Liver (tissue), 9 donors: ENCODE measurements around the gene NDST1. TPM values are rescaled to one million over a fixed set of nuclear protein-coding genes. Genes with fewer than 3 reads are reported as not detected.

Experiments used
- DNase-seq: peaks from one replicate; pipeline ENCODE4 v3.0.0-alpha.2; 2017; ENCODE audit warnings: low spot score
- H3K27ac ChIP-seq, 2 donors: one replicate each; pipeline ENCODE4 v1.7.0; 2013; ENCODE audit warnings: inconsistent platforms in 2 of 2, low read length in 2 of 2, control low read depth in 1 of 2, low read depth in 1 of 2, mild to moderate bottlenecking in 1 of 2
- H3K27me3 ChIP-seq, 4 donors: one replicate each; pipeline versions ENCODE4 v1.6.1 to v1.7.0; 2013; ENCODE audit warnings: low read length in 3 of 4, inconsistent platforms in 1 of 4, mild to moderate bottlenecking in 1 of 4, moderate library complexity in 1 of 4; ENCODE audit not compliant: control insufficient read depth in 4 of 4, insufficient read depth in 4 of 4
- H3K36me3 ChIP-seq, 4 donors: one replicate each; pipeline versions ENCODE4 v1.6.1 to v1.7.0; 2013; ENCODE audit warnings: low read length in 3 of 4, mild to moderate bottlenecking in 3 of 4, low read depth in 1 of 4, moderate library complexity in 1 of 4; ENCODE audit not compliant: control insufficient read depth in 4 of 4, insufficient read depth in 3 of 4
- H3K4me1 ChIP-seq, 4 donors: one replicate each; pipeline versions ENCODE4 v1.6.1 to v1.7.0; 2013; ENCODE audit warnings: low read length in 3 of 4, mild to moderate bottlenecking in 3 of 4, moderate library complexity in 1 of 4; ENCODE audit not compliant: control insufficient read depth in 4 of 4, insufficient read depth in 4 of 4
- H3K4me3 ChIP-seq, 3 donors: one replicate each; pipeline versions ENCODE4 v1.6.1 to v1.7.0; 2013; ENCODE audit warnings: low read length in 3 of 3, control low read depth in 1 of 3, low read depth in 1 of 3, mild to moderate bottlenecking in 1 of 3
- H3K9ac ChIP-seq, 2 donors: one replicate each; pipeline ENCODE4 v1.7.0; 2013; ENCODE audit warnings: low read length in 2 of 2, mild to moderate bottlenecking in 2 of 2, moderate library complexity in 2 of 2, control low read depth in 1 of 2, low read depth in 1 of 2
- H3K9me3 ChIP-seq, 4 donors: one replicate each; pipeline versions ENCODE4 v1.6.1 to v1.7.0; 2013; ENCODE audit warnings: low read length in 3 of 4; ENCODE audit not compliant: control insufficient read depth in 4 of 4
- FOXA1 ChIP-seq: IDR thresholded peaks from 2 replicates; pipeline ENCODE4 v1.6.1; 2016; ENCODE audit warnings: antibody characterized with exemption
- FOXA2 ChIP-seq: IDR thresholded peaks from 2 replicates; pipeline ENCODE4 v1.6.1; 2016; ENCODE audit warnings: antibody characterized with exemption
- HNF4G ChIP-seq: IDR thresholded peaks from 2 replicates; pipeline ENCODE4 v1.6.1; 2016; ENCODE audit warnings: antibody characterized with exemption
- NR2F2 ChIP-seq: IDR thresholded peaks from 2 replicates; pipeline ENCODE4 v1.6.1; 2016; ENCODE audit warnings: antibody characterized with exemption
- RAD21 ChIP-seq, 2 donors: IDR thresholded peaks; 2 replicates each; pipeline ENCODE4 v1.6.1; 2016; ENCODE audit warnings: antibody characterized with exemption in 2 of 2, mild to moderate bottlenecking in 2 of 2
- RXRA ChIP-seq, 2 donors: IDR thresholded peaks; 2 replicates each; pipeline ENCODE4 v1.6.1; 2017 to 2018; ENCODE audit warnings: antibody characterized with exemption in 2 of 2, mild to moderate bottlenecking in 1 of 2
- SP1 ChIP-seq: IDR thresholded peaks from 2 replicates; pipeline ENCODE4 v1.6.1; 2018; ENCODE audit warnings: antibody characterized with exemption, mild to moderate bottlenecking
- YY1 ChIP-seq: IDR thresholded peaks from 2 replicates; pipeline ENCODE4 v1.6.1; 2016; ENCODE audit warnings: antibody characterized with exemption, mild to moderate bottlenecking
- whole genome bisulfite sequencing: extraction: QIAGEN DNeasy Blood & Tissue Kit; methylation state at CpG from one replicate; pipeline ENCODE4 v1.1.7; 2013; 5-methylcytosine and 5-hydroxymethylcytosine counted together
- polyA plus RNA-seq, 2 donors: library from polyadenylated mRNA; stranded (reverse) in 1 of 2; unstranded in 1 of 2; fragments of 200-250 nt in 1 of 2; fragments of >200 nt in 1 of 2; fragmentation: Nextera tagmentation in 1 of 2; extraction: Ambion mirVana in 1 of 2; gene quantifications; one replicate each; pipeline versions ENCODE4 v1.2.1 to v1.2.3, GENCODE V29; 2013 to 2015
- total RNA-seq, 2 donors: library from RNA; depleted of rRNA; stranded (reverse); fragments of >200 nt; gene quantifications; one replicate each; pipeline ENCODE4 v1.2.3, GENCODE V29; 2014
- TF ChIP-seq, protein P1 (sequence below): IDR thresholded peaks from 2 replicates; pipeline ENCODE4 v1.6.1; 2016; ENCODE audit warnings: antibody characterized with exemption, mild to moderate bottlenecking
- TF ChIP-seq, protein P2 (sequence below): fragments of 150-350 bp; IDR thresholded peaks from 2 replicates; pipeline ENCODE4 v1.5.1; 2017; ENCODE audit warnings: improper control_type of control experiment, low read depth, low read length; ENCODE audit not compliant: missing input control
- TF ChIP-seq, protein P3 (sequence below): IDR thresholded peaks from 2 replicates; pipeline ENCODE4 v1.6.1; 2016; ENCODE audit warnings: antibody characterized with exemption
- TF ChIP-seq, protein P4 (sequence below): IDR thresholded peaks from 2 replicates; pipeline ENCODE4 v1.6.1; 2016; ENCODE audit warnings: antibody characterized with exemption
- TF ChIP-seq, protein P5 (sequence below): IDR thresholded peaks from 2 replicates; pipeline ENCODE4 v1.6.1; 2016; ENCODE audit warnings: antibody characterized with exemption
- donor health status: healthy.
- donor health status: healthy.
- donor health status: healthy.
- donor health status: healthy.
- donor health status: healthy.

The NDST1 gene
- total and polyA plus RNA-seq, 4 donors = 10.3 to 103 (median 39.0) TPM

DNA sequence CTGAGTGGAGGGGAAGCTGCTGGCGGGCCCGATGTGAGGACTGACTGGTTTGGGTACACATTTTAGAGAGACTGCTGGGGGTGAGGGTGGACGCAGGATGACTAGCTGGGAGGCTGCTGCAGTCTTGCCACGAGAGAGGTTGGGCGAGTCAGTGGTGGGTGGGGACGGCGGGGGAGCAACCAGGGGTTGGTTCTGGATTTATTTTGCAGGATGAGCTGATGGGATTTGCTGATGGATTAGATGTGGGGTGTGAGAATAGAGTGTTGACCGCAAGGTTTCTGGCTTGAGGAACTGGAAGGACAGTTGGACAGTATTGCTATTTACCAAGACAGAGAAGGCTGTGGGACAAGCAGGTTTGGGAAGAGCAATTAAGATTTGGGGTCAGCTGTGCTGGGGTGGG, 5.8 kb upstream of the NDST1 start:
- peaks cover 0 to 22% (median 5%) of the 10 kb centered on the region in 4 donors for H3K36me3 ChIP-seq
- H3K27me3 ChIP-seq = no peaks in the 10 kb centered on the region
- peaks cover 71 to 100% (median 99%) of the 10 kb centered on the region in 4 donors for H3K4me1 ChIP-seq
- no peak overlapping the region for H3K9ac ChIP-seq
- peak overlapping the region in 1 of 2 donors; percentile 21 for H3K27ac ChIP-seq
- 75% methylated on average over 8 of the region's 8 CpGs for WGBS
- no peaks in the 10 kb centered on the region for H3K9me3 ChIP-seq
- TF ChIP-seq NR2F2 (no peak), SP1 (no peak), RAD21 (IDR thresholded peaks at IDR 0.05) (no peak)
- TF ChIP-seq, protein P1, sequence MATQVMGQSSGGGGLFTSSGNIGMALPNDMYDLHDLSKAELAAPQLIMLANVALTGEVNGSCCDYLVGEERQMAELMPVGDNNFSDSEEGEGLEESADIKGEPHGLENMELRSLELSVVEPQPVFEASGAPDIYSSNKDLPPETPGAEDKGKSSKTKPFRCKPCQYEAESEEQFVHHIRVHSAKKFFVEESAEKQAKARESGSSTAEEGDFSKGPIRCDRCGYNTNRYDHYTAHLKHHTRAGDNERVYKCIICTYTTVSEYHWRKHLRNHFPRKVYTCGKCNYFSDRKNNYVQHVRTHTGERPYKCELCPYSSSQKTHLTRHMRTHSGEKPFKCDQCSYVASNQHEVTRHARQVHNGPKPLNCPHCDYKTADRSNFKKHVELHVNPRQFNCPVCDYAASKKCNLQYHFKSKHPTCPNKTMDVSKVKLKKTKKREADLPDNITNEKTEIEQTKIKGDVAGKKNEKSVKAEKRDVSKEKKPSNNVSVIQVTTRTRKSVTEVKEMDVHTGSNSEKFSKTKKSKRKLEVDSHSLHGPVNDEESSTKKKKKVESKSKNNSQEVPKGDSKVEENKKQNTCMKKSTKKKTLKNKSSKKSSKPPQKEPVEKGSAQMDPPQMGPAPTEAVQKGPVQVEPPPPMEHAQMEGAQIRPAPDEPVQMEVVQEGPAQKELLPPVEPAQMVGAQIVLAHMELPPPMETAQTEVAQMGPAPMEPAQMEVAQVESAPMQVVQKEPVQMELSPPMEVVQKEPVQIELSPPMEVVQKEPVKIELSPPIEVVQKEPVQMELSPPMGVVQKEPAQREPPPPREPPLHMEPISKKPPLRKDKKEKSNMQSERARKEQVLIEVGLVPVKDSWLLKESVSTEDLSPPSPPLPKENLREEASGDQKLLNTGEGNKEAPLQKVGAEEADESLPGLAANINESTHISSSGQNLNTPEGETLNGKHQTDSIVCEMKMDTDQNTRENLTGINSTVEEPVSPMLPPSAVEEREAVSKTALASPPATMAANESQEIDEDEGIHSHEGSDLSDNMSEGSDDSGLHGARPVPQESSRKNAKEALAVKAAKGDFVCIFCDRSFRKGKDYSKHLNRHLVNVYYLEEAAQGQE = no peak
- TF ChIP-seq, protein P2, sequence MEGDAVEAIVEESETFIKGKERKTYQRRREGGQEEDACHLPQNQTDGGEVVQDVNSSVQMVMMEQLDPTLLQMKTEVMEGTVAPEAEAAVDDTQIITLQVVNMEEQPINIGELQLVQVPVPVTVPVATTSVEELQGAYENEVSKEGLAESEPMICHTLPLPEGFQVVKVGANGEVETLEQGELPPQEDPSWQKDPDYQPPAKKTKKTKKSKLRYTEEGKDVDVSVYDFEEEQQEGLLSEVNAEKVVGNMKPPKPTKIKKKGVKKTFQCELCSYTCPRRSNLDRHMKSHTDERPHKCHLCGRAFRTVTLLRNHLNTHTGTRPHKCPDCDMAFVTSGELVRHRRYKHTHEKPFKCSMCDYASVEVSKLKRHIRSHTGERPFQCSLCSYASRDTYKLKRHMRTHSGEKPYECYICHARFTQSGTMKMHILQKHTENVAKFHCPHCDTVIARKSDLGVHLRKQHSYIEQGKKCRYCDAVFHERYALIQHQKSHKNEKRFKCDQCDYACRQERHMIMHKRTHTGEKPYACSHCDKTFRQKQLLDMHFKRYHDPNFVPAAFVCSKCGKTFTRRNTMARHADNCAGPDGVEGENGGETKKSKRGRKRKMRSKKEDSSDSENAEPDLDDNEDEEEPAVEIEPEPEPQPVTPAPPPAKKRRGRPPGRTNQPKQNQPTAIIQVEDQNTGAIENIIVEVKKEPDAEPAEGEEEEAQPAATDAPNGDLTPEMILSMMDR = no peak
- TF ChIP-seq, protein P3, sequence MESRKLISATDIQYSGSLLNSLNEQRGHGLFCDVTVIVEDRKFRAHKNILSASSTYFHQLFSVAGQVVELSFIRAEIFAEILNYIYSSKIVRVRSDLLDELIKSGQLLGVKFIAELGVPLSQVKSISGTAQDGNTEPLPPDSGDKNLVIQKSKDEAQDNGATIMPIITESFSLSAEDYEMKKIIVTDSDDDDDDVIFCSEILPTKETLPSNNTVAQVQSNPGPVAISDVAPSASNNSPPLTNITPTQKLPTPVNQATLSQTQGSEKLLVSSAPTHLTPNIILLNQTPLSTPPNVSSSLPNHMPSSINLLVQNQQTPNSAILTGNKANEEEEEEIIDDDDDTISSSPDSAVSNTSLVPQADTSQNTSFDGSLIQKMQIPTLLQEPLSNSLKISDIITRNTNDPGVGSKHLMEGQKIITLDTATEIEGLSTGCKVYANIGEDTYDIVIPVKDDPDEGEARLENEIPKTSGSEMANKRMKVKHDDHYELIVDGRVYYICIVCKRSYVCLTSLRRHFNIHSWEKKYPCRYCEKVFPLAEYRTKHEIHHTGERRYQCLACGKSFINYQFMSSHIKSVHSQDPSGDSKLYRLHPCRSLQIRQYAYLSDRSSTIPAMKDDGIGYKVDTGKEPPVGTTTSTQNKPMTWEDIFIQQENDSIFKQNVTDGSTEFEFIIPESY = no peak
- TF ChIP-seq, protein P4, sequence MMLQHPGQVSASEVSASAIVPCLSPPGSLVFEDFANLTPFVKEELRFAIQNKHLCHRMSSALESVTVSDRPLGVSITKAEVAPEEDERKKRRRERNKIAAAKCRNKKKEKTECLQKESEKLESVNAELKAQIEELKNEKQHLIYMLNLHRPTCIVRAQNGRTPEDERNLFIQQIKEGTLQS = no peak
- no peak for DNase-seq
- no peak overlapping the region for H3K4me3 ChIP-seq

DNA sequence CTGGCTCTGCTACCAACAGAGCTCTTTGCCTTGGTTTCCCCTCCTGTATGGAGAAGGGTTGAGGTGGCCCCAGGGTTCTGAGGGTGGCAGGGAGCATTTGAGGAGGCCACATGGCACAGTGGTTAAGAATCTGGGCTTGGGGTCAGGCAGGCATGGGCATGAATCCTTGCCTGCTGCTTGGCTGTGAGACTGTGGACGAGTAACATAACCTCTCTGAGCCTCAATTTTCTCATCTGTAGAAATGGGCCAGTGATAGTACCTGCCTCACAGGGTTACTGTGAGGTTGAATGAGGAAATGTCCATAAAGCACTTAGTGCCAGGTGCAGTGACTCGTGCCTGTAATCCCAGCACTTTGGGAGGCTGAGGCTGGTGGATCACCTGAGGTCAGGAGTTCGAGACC, 5.1 kb upstream of the NDST1 start:
- WGBS = 72% methylated on average over 3 of the region's 3 CpGs
- peaks cover 74 to 100% (median 99%) of the 10 kb centered on the region in 4 donors for H3K4me1 ChIP-seq
- no peak overlapping the region for H3K4me3 ChIP-seq
- H3K27ac ChIP-seq = peak overlapping the region; percentile 2 to 19
- H3K27me3 ChIP-seq = no peaks in the 10 kb centered on the region
- no peak for DNase-seq
- H3K36me3 ChIP-seq = peaks cover 0 to 16% (median 4%) of the 10 kb centered on the region in 4 donors
- H3K9me3 ChIP-seq = no peaks in the 10 kb centered on the region
- H3K9ac ChIP-seq = no peak overlapping the region
- TF ChIP-seq, protein P5, sequence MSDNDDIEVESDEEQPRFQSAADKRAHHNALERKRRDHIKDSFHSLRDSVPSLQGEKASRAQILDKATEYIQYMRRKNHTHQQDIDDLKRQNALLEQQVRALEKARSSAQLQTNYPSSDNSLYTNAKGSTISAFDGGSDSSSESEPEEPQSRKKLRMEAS = no peak
- TF ChIP-seq SP1 = no peak
- no peak for TF ChIP-seq FOXA2
- TF ChIP-seq FOXA1 = no peak
- no peak for TF ChIP-seq RXRA (IDR thresholded peaks at IDR 0.05)
- no peak for TF ChIP-seq YY1
- TF ChIP-seq, protein P3 = no peak
- no peak for TF ChIP-seq NR2F2
- no peak for TF ChIP-seq HNF4G
- TF ChIP-seq, protein P4 = no peak
- TF ChIP-seq, protein P1 = no peak
- TF ChIP-seq, protein P2 = no peak
- no peak for TF ChIP-seq RAD21 (IDR thresholded peaks at IDR 0.05)
